CD14-positive monocyte (primary cell): ENCODE results near the gene PSEN1. TPM values are rescaled to one million over a fixed set of nuclear protein-coding genes. Genes with fewer than 3 reads are reported as not detected.

ENCODE experiments used
- DNase-seq, 3 donors: peaks; one replicate each; pipeline ENCODE4 v3.0.0-alpha.2; 2011 to 2022
- H2AFZ ChIP-seq: 2 replicates; pipeline ENCODE4 v1.6.0; 2012; ENCODE audit warnings: mild to moderate bottlenecking, low read depth, low read length, inconsistent platforms; ENCODE audit not compliant: insufficient read depth, poor library complexity, severe bottlenecking
- H3K27ac ChIP-seq, 2 donors: 1 replicate in 1 of 2; 2 replicates in 1 of 2; pipeline ENCODE4 v1.5.1; 2012 to 2013; ENCODE audit warnings: low read length in 2 of 2, control low read depth in 1 of 2, inconsistent platforms in 1 of 2, low read depth in 1 of 2, mild to moderate bottlenecking in 1 of 2
- H3K27me3 ChIP-seq, 2 donors: one replicate each; pipeline versions ENCODE4 v1.6.0 to v1.6.1; 2011 to 2013; ENCODE audit warnings: low read length in 2 of 2; ENCODE audit not compliant: control insufficient read depth in 2 of 2, insufficient read depth in 2 of 2
- H3K36me3 ChIP-seq, 2 donors: replicated peaks in 1 of 2; 1 replicate in 1 of 2; 2 replicates in 1 of 2; pipeline versions ENCODE4 v1.5.1 to v1.6.1; 2012 to 2013; ENCODE audit warnings: low read length in 2 of 2, control low read depth in 1 of 2, inconsistent platforms in 1 of 2, mild to moderate bottlenecking in 1 of 2; ENCODE audit not compliant: insufficient read depth in 2 of 2, control insufficient read depth in 1 of 2
- H3K4me1 ChIP-seq, 2 donors: 1 replicate in 1 of 2; 2 replicates in 1 of 2; pipeline versions ENCODE4 v1.5.1 to v1.6.1; 2012 to 2013; ENCODE audit warnings: low read length in 2 of 2, control low read depth in 1 of 2, inconsistent platforms in 1 of 2, mild to moderate bottlenecking in 1 of 2, moderate library complexity in 1 of 2; ENCODE audit not compliant: insufficient read depth in 2 of 2, control insufficient read depth in 1 of 2
- H3K4me2 ChIP-seq: replicated peaks from 2 replicates; pipeline ENCODE3; 2012; ENCODE audit warnings: low read length, moderate library complexity, mild to moderate bottlenecking; ENCODE audit not compliant: poor library complexity, severe bottlenecking; ENCODE audit errors: extremely low read depth
- H3K4me3 ChIP-seq, 3 experiments: fragments of 200-600 bp in 1 of 3; sonication (generic) in 1 of 3; replicated peaks in 1 of 3; 1 replicate in 2 of 3; 2 replicates in 1 of 3; pipeline ENCODE4 v1.5.1; 2011 to 2013; ENCODE audit warnings: low read length in 3 of 3, mild to moderate bottlenecking in 3 of 3, control low read depth in 2 of 3, low read depth in 2 of 3, inconsistent platforms in 1 of 3, moderate library complexity in 1 of 3
- H3K79me2 ChIP-seq: 2 replicates; pipeline ENCODE4 v1.6.0; 2012; ENCODE audit warnings: mild to moderate bottlenecking, control low read depth, inconsistent platforms, low read length, moderate library complexity; ENCODE audit not compliant: insufficient read depth
- H3K9ac ChIP-seq: 2 replicates; pipeline ENCODE4 v1.6.0; 2017; ENCODE audit warnings: low read length, mild to moderate bottlenecking; ENCODE audit not compliant: insufficient read depth, poor library complexity, severe bottlenecking
- H3K9me3 ChIP-seq, 2 donors: replicated peaks in 1 of 2; 1 replicate in 1 of 2; 2 replicates in 1 of 2; pipeline versions ENCODE4 v1.5.1 to v1.6.1; 2012 to 2013; ENCODE audit warnings: low read length in 2 of 2, control low read depth in 1 of 2; ENCODE audit not compliant: control insufficient read depth in 1 of 2, insufficient read depth in 1 of 2
- H4K20me1 ChIP-seq: 2 replicates; pipeline ENCODE4 v1.6.0; 2012; ENCODE audit warnings: mild to moderate bottlenecking, low read length, control low read depth, moderate library complexity; ENCODE audit not compliant: insufficient read depth
- H3K27ac Mint-ChIP-seq, 7 donors: one replicate each; pipeline ENCODE4 v1.8.0; 2020; ENCODE audit warnings: mild to moderate bottlenecking in 7 of 7, mixed read lengths in 7 of 7, moderate library complexity in 6 of 7, inconsistent platforms in 2 of 7
- H3K27me3 Mint-ChIP-seq, 3 donors: one replicate each; pipeline ENCODE4 v1.8.0; 2021 to 2022; ENCODE audit warnings: low read depth in 3 of 3, mild to moderate bottlenecking in 3 of 3, mixed read lengths in 3 of 3, moderate library complexity in 3 of 3, inconsistent platforms in 1 of 3
- H3K36me3 Mint-ChIP-seq, 2 donors: one replicate each; pipeline ENCODE4 v1.8.0; 2020; ENCODE audit warnings: mixed read lengths in 2 of 2, inconsistent platforms in 1 of 2, mild to moderate bottlenecking in 1 of 2
- H3K4me1 Mint-ChIP-seq: one replicate; pipeline ENCODE4 v1.8.0; 2020; ENCODE audit warnings: mild to moderate bottlenecking, mixed read lengths
- H3K4me3 Mint-ChIP-seq, 2 donors: one replicate each; pipeline ENCODE4 v1.8.0; 2020; ENCODE audit warnings: mild to moderate bottlenecking in 2 of 2, mixed read lengths in 2 of 2, moderate library complexity in 1 of 2
- H3K9me3 Mint-ChIP-seq, 7 donors: one replicate each; pipeline ENCODE4 v1.8.0; 2020 to 2022; ENCODE audit warnings: mixed read lengths in 7 of 7, mild to moderate bottlenecking in 6 of 7, moderate library complexity in 6 of 7, inconsistent platforms in 2 of 7
- WGBS: methylation state at CpG from one replicate; pipeline ENCODE4 v1.1.5; 2013; ENCODE audit warnings: missing lambda C conversion rate; ENCODE audit not compliant: insufficient coverage; 5-methylcytosine and 5-hydroxymethylcytosine counted together
- intact Hi-C, 2 donors: fragments of 100-400 bp; cut with micrococcal nuclease; formaldehyde crosslinking; loops; one replicate each; pipeline versions ENCODE4 v1.15.0 to v1.15.1; 2023
- polyA plus RNA-seq, 3 donors: library from polyadenylated mRNA; depleted of rRNA in 1 of 3; unstranded in 2 of 3; stranded (reverse) in 1 of 3; fragments of 300-500 nt in 2 of 3; fragments of >200 nt in 1 of 3; fragmentation: Illumina TruSeq in 2 of 3; gene quantifications; 1 replicate in 2 of 3; 2 replicates in 1 of 3; pipeline ENCODE4 v1.2.3, GENCODE V29; 2012 to 2021
- TF ChIP-seq, protein P1 (sequence below): fragments of 200-600 bp; IDR thresholded peaks from one replicate; pipeline ENCODE4 v1.8.0; 2022; ENCODE audit warnings: antibody characterized with exemption, mild to moderate bottlenecking

The PSEN1 gene
- polyA plus RNA-seq, 3 donors, result 42.4 to 130 (median 85.6) TPM

DNA sequence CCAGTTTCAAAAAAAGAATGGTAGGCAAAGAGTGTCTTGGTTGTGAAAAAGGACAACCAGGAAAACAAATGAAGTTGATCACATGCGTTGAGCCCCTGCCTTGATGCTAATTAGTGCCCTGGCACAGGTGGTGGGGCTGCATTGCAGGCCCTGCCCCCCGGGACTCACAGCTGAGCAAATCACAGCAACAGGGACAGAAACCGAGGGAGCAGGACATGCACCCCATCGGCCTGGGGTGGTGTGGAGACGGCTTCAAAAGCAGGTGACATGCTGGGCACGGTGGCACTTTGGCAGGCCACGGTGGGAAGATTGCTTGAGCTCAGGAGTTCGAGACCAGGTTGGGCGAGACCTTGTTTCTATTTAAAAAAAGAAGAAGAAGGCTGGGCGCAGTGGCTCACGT, 99.8 kb downstream of the PSEN1 start:
- Histone ChIP-seq H3K27me3 (peaks cover 49 to 76% of the 10 kb centered on the region in 2 donors), H2AFZ (no peak overlapping the region), H3K36me3 (no peaks in the 10 kb centered on the region), H3K79me2 (no peaks in the 10 kb centered on the region), H4K20me1 (peaks cover 5% of the 10 kb centered on the region), H3K4me1 (peaks cover 34 to 52% of the 10 kb centered on the region in 2 donors), H3K4me3 (no peak overlapping the region), H3K9me3 (peaks cover 0 to 8% of the 10 kb centered on the region in 2 donors), H3K27ac (no peak overlapping the region), H3K4me2 (no peak overlapping the region), H3K9ac (no peak overlapping the region)
- H3K4me1 Mint-ChIP-seq, result peaks cover 41% of the 10 kb centered on the region
- H3K36me3 Mint-ChIP-seq, result peaks cover 11 to 12% of the 10 kb centered on the region in 2 donors
- peak overlapping the region in 3 of 7 donors; percentile 46 to 71 (median 68) for H3K27ac Mint-ChIP-seq
- peak overlapping the region in 1 of 2 donors; percentile 90 for H3K4me3 Mint-ChIP-seq
- peaks cover 0 to 17% (median 7%) of the 10 kb centered on the region in 7 donors for H3K9me3 Mint-ChIP-seq
- H3K27me3 Mint-ChIP-seq, result peaks cover 68 to 87% (median 69%) of the 10 kb centered on the region in 3 donors
- WGBS, result 28% methylated on average over 9 of the region's 11 CpGs
- DNase-seq, result no peak
- TF ChIP-seq, protein P1, sequence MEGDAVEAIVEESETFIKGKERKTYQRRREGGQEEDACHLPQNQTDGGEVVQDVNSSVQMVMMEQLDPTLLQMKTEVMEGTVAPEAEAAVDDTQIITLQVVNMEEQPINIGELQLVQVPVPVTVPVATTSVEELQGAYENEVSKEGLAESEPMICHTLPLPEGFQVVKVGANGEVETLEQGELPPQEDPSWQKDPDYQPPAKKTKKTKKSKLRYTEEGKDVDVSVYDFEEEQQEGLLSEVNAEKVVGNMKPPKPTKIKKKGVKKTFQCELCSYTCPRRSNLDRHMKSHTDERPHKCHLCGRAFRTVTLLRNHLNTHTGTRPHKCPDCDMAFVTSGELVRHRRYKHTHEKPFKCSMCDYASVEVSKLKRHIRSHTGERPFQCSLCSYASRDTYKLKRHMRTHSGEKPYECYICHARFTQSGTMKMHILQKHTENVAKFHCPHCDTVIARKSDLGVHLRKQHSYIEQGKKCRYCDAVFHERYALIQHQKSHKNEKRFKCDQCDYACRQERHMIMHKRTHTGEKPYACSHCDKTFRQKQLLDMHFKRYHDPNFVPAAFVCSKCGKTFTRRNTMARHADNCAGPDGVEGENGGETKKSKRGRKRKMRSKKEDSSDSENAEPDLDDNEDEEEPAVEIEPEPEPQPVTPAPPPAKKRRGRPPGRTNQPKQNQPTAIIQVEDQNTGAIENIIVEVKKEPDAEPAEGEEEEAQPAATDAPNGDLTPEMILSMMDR, result no peak
- intact Hi-C loops, result no loop called here

- Mint-ChIP-seq H3K9me3 (peaks cover 0 to 17% (median 7%) of the 10 kb centered on the region in 7 donors), H3K27me3 (peaks cover 68 to 87% (median 71%) of the 10 kb centered on the region in 3 donors), H3K27ac (peak overlapping the region in 3 of 7 donors; percentile 46 to 57 (median 52)), H3K4me1 (peaks cover 48% of the 10 kb centered on the region), H3K36me3 (peaks cover 11 to 12% of the 10 kb centered on the region in 2 donors), H3K4me3 (peak overlapping the region; percentile 81 to 90)
- Histone ChIP-seq H2AFZ (no peak overlapping the region), H3K9ac (no peak overlapping the region), H3K4me3 (peak overlapping the region in 1 of 3 experiments; percentile 71), H3K79me2 (no peaks in the 10 kb centered on the region), H3K36me3 (no peaks in the 10 kb centered on the region), H3K4me2 (peak overlapping the region; percentile 83), H4K20me1 (peaks cover 5% of the 10 kb centered on the region), H3K27me3 (peaks cover 49 to 75% of the 10 kb centered on the region in 2 donors), H3K4me1 (peaks cover 41 to 58% of the 10 kb centered on the region in 2 donors), H3K9me3 (peaks cover 0 to 8% of the 10 kb centered on the region in 2 donors), H3K27ac (no peak overlapping the region)
- 26% methylated on average over 6 of the region's 7 CpGs for WGBS
- intact Hi-C loops, result no loop called here
- TF ChIP-seq, protein P1, result no peak
- DNase-seq, result no peak
Measured at GRCh38 chr14:73236752-73237218, 100.5 kb downstream of the PSEN1 start.
